Astrocyte (in vitro differentiated cells and primary cell): ENCODE results near the gene COPZ2. TPM values are rescaled to one million over a fixed set of nuclear protein-coding genes. Genes with fewer than 3 reads are reported as not detected.
A peak's percentile ranks its signal among the peaks of the same experiment; 100 is the strongest.
"Not testable (repeated sequence)": the region's sequence is repeated elsewhere in the genome, so short reads cannot be mapped to it uniquely, and the experiment has no call there.

ENCODE experiments used
- DNase-seq: peaks from one replicate; pipeline ENCODE4 v3.0.0-alpha.2; 2010; ENCODE audit warnings: low read depth
- FAIRE-seq: peaks from 2 replicates; lab custom pipeline; 2011; peaks lifted over from hg19 to GRCh38; lab: Jason Lieb, UNC
- H2AFZ ChIP-seq: 2 replicates; pipeline ENCODE4 v1.6.0; 2012; ENCODE audit warnings: low read depth, low read length, inconsistent platforms
- H3K27ac ChIP-seq: 2 replicates; pipeline ENCODE4 v1.5.1; 2011; ENCODE audit warnings: low read depth, low read length, inconsistent platforms
- H3K27me3 ChIP-seq: 2 replicates; pipeline ENCODE4 v1.6.0; 2011; ENCODE audit warnings: low read length, inconsistent platforms; ENCODE audit not compliant: insufficient read depth
- H3K36me3 ChIP-seq: 2 replicates; pipeline ENCODE4 v1.5.1; 2011; ENCODE audit warnings: low read length, inconsistent platforms; ENCODE audit not compliant: insufficient read depth
- H3K4me1 ChIP-seq: 2 replicates; pipeline ENCODE4 v1.5.1; 2011; ENCODE audit warnings: low read length, inconsistent platforms; ENCODE audit not compliant: insufficient read depth
- H3K4me2 ChIP-seq: 2 replicates; pipeline ENCODE4 v1.6.0; 2012; ENCODE audit warnings: low read length, inconsistent platforms
- H3K4me3 ChIP-seq: 2 replicates; pipeline ENCODE4 v1.5.1; 2011; ENCODE audit warnings: low read depth, mild to moderate bottlenecking, low read length, inconsistent platforms; ENCODE audit not compliant: insufficient read depth
- H3K79me2 ChIP-seq: 2 replicates; pipeline ENCODE4 v1.6.0; 2012; ENCODE audit warnings: mild to moderate bottlenecking, low read length, inconsistent platforms; ENCODE audit not compliant: insufficient read depth
- H3K9ac ChIP-seq: 2 replicates; pipeline ENCODE4 v1.6.0; 2012; ENCODE audit warnings: mild to moderate bottlenecking, low read length, inconsistent platforms
- H3K9me3 ChIP-seq: 2 replicates; pipeline ENCODE4 v1.5.1; 2012; ENCODE audit warnings: low read depth, mild to moderate bottlenecking, low read length, inconsistent platforms; ENCODE audit not compliant: insufficient read depth
- H4K20me1 ChIP-seq: 2 replicates; pipeline ENCODE4 v1.6.0; 2012; ENCODE audit warnings: low read length, inconsistent platforms; ENCODE audit not compliant: insufficient read depth
- H3K27ac Mint-ChIP-seq: one replicate; pipeline ENCODE4 v1.8.0; 2021; ENCODE audit warnings: mild to moderate bottlenecking, mixed read lengths; ENCODE audit not compliant: unreplicated experiment
- H3K27me3 Mint-ChIP-seq: one replicate; pipeline ENCODE4 v1.8.0; 2021; ENCODE audit warnings: low read depth, mixed read lengths; ENCODE audit not compliant: unreplicated experiment
- H3K36me3 Mint-ChIP-seq: one replicate; pipeline ENCODE4 v1.8.0; 2021; ENCODE audit warnings: low read depth, mixed read lengths; ENCODE audit not compliant: unreplicated experiment
- H3K4me1 Mint-ChIP-seq: one replicate; pipeline ENCODE4 v1.8.0; 2021; ENCODE audit warnings: low read depth, mixed read lengths; ENCODE audit not compliant: unreplicated experiment
- H3K4me3 Mint-ChIP-seq: one replicate; pipeline ENCODE4 v1.8.0; 2021; ENCODE audit warnings: mild to moderate bottlenecking, moderate library complexity, mixed read lengths; ENCODE audit not compliant: unreplicated experiment
- H3K9me3 Mint-ChIP-seq: one replicate; pipeline ENCODE4 v1.8.0; 2021; ENCODE audit warnings: mild to moderate bottlenecking, mixed read lengths; ENCODE audit not compliant: unreplicated experiment
- EZH2 ChIP-seq: IDR thresholded peaks from 2 replicates; pipeline ENCODE4 v1.6.1; 2012; ENCODE audit warnings: mild to moderate bottlenecking, low read length, inconsistent platforms; ENCODE audit not compliant: insufficient read depth
- total RNA-seq: library from RNA; stranded (reverse); gene quantifications from 2 replicates; pipeline ENCODE4 v1.2.1, GENCODE V29; 2021
- TF ChIP-seq, protein P1 (sequence below): IDR thresholded peaks from 2 replicates; pipeline ENCODE4 v1.5.1; 2011; ENCODE audit warnings: low read depth, mild to moderate bottlenecking, inconsistent platforms, low read length, moderate library complexity; ENCODE audit not compliant: insufficient read depth

The COPZ2 gene
- total RNA-seq, 1 donor from 2014 or later, result 25.1 TPM

- Mint-ChIP-seq H3K9me3 (no peaks in the 10 kb centered on the region), H3K27ac (peak overlapping the region; percentile 88), H3K36me3 (peaks cover 14% of the 10 kb centered on the region), H3K4me1 (peaks cover 18% of the 10 kb centered on the region), H3K4me3 (peak overlapping the region; percentile 27), H3K27me3 (no peaks in the 10 kb centered on the region)
- peaks cover 8% of the 10 kb centered on the region for H3K79me2 ChIP-seq
- peak overlapping the region; percentile 4 for H3K9ac ChIP-seq
- peaks cover 61% of the 10 kb centered on the region for H3K36me3 ChIP-seq
- H3K27me3 ChIP-seq, result no peaks in the 10 kb centered on the region
- TF ChIP-seq EZH2, result no peak
- TF ChIP-seq, protein P1, sequence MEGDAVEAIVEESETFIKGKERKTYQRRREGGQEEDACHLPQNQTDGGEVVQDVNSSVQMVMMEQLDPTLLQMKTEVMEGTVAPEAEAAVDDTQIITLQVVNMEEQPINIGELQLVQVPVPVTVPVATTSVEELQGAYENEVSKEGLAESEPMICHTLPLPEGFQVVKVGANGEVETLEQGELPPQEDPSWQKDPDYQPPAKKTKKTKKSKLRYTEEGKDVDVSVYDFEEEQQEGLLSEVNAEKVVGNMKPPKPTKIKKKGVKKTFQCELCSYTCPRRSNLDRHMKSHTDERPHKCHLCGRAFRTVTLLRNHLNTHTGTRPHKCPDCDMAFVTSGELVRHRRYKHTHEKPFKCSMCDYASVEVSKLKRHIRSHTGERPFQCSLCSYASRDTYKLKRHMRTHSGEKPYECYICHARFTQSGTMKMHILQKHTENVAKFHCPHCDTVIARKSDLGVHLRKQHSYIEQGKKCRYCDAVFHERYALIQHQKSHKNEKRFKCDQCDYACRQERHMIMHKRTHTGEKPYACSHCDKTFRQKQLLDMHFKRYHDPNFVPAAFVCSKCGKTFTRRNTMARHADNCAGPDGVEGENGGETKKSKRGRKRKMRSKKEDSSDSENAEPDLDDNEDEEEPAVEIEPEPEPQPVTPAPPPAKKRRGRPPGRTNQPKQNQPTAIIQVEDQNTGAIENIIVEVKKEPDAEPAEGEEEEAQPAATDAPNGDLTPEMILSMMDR, result peak; percentile 36
- H3K4me1 ChIP-seq, result peaks cover 11% of the 10 kb centered on the region
- H3K4me3 ChIP-seq, result no peak overlapping the region
- H3K27ac ChIP-seq, result peak overlapping the region; percentile 23
- no peak overlapping the region for H2AFZ ChIP-seq
- H3K4me2 ChIP-seq, result peak overlapping the region; percentile 39
- no peaks in the 10 kb centered on the region for H3K9me3 ChIP-seq
- FAIRE-seq (no peak), DNase-seq (peak; percentile 22)
- peaks cover 40% of the 10 kb centered on the region for H4K20me1 ChIP-seq
Measured at GRCh38 chr17:48068491-48068961, 30.9 kb upstream of the COPZ2 start.

DNA sequence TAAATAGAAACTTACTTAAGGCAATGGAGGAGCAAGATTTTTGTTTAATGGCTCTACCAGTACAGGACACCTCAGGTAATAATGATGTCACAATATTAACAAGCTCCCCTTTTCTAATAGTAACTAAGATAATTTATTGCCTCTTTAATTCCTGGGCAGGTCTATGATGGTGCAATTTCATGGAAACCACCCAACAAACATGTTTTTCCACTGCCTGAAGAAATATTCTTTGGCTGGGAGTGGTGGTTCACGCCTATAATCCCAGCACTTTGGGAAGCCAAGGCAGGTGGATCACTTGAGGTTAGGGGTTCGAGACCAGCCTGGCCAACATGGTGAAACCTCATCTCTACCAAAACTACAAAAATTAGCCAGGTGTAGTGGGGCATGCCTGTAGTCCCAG is 30.2 kb upstream of the COPZ2 start:
- H3K27ac Mint-ChIP-seq, result peak overlapping the region; percentile 88
- not testable (repeated sequence) for H3K27me3 ChIP-seq, FAIRE-seq, H3K4me3 Mint-ChIP-seq, H2AFZ ChIP-seq, H3K4me3 ChIP-seq, H3K9me3 ChIP-seq, H3K79me2 ChIP-seq, DNase-seq, H3K27ac ChIP-seq, H3K27me3 Mint-ChIP-seq, H3K4me2 ChIP-seq, H3K9ac ChIP-seq, H3K9me3 Mint-ChIP-seq
- Histone ChIP-seq H3K4me1 (peaks cover 11% of the 10 kb centered on the region), H3K36me3 (peaks cover 60% of the 10 kb centered on the region), H4K20me1 (peaks cover 40% of the 10 kb centered on the region)
- H3K4me1 Mint-ChIP-seq, result peaks cover 18% of the 10 kb centered on the region
- peaks cover 14% of the 10 kb centered on the region for H3K36me3 Mint-ChIP-seq

GRCh38 chr17:48067245-48067644 is 29.6 kb upstream of the COPZ2 start:
- no peak overlapping the region for H3K4me3 ChIP-seq
- H3K9me3 ChIP-seq, result no peaks in the 10 kb centered on the region
- DNase-seq (no peak), FAIRE-seq (no peak)
- Mint-ChIP-seq H3K9me3 (no peaks in the 10 kb centered on the region), H3K27me3 (no peaks in the 10 kb centered on the region), H3K4me1 (peaks cover 18% of the 10 kb centered on the region), H3K36me3 (peaks cover 16% of the 10 kb centered on the region), H3K4me3 (no peak overlapping the region), H3K27ac (no peak overlapping the region)
- H2AFZ ChIP-seq, result no peak overlapping the region
- peaks cover 40% of the 10 kb centered on the region for H4K20me1 ChIP-seq
- no peaks in the 10 kb centered on the region for H3K27me3 ChIP-seq
- no peak overlapping the region for H3K9ac ChIP-seq
- H3K27ac ChIP-seq, result no peak overlapping the region
- no peak for TF ChIP-seq EZH2
- TF ChIP-seq, protein P1, result no peak
- peaks cover 11% of the 10 kb centered on the region for H3K4me1 ChIP-seq
- peaks cover 62% of the 10 kb centered on the region for H3K36me3 ChIP-seq
- peaks cover 6% of the 10 kb centered on the region for H3K79me2 ChIP-seq
- H3K4me2 ChIP-seq, result no peak overlapping the region
